Urothelium cell line (cell line): ENCODE data around the gene RAD18.

Experiments
- DNase-seq: peaks from one replicate; pipeline ENCODE4 v3.0.0; 2011; ENCODE audit warnings: low spot score, mixed read lengths
- FAIRE-seq: peaks from 2 replicates; lab custom pipeline; 2011; peaks lifted over from hg19 to GRCh38; lab: Jason Lieb, UNC

The RAD18 gene

GRCh38 chr3:8903191-8903590, 60.1 kb downstream of the RAD18 start:
- FAIRE-seq (no peak), DNase-seq (no peak)

GRCh38 chr3:8900869-8901268, 62.4 kb downstream of the RAD18 start:
- DNase-seq (no peak), FAIRE-seq (no peak)

DNA sequence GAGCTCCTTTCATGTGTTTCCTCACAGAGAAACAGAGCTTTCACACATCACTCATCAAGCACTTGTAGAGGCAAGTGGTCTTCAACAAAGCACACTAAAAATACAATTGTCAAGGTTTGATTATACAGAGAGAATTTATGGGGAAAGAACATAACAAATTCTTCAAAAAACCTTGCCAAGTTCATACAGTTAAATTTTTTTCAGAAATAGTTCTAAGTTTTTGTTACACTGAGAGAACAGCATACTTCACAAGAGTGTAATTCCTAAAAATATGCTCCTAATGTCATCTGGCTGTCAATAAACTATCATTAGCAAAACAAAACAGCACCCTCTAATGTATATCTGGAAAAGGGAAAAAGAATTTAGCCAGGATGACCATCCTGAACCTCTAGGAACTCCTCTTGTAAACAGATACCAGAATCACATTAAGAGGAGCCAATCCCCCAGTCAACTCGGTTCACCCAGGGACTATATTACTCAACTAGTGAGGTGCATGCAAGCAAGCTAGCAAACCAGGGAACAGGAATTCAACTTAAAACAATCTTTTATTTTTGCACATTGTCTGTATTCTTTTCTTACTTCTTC, 63.3 kb downstream of the RAD18 start:
- DNase-seq (no peak), FAIRE-seq (no peak)

- no peak for FAIRE-seq
- DNase-seq: no peak
Observed at GRCh38 chr3:8895829-8896228, 67.4 kb downstream of the RAD18 start.

DNA sequence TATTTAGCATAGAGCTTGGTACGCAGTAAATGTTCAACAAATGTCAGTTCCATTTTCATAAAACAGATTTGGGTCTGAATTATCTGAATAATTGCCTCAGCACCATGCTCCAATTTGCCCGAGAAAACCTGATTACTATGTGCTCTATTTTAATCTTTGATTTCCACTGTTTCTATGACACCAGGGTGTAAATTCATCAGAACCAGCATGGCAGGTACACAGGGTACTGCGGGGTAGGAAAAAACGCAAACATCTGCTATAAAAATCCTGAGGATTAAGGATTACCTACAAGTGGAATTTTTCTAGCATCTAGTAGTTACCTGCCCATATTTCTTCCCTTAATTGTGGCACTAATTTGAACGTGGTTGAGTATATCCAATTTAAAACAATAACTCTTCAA, 70.3 kb downstream of the RAD18 start:
- no peak for FAIRE-seq
- no peak for DNase-seq

DNA sequence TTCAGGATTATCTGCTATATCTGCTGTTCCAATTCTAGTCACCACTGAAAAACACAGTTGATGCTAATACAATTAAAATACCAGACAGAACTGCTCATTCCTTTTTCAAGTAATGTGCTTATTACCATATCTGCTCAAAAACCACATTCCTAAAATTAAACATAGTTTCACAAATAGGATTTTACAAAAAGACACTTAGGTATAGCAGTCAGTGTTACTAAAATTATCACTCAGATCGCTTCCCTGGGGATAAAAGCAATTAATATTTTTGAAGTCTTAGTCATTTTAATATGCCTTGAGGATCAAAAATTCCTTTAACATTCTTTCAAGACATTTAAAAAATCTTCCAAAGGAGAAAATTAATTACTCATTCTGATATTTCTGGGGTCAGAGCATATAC, 71.5 kb downstream of the RAD18 start:
- DNase-seq (no peak), FAIRE-seq (no peak)

GRCh38 chr3:8891303-8891702, 72.0 kb downstream of the RAD18 start:
- FAIRE-seq: no peak

DNA sequence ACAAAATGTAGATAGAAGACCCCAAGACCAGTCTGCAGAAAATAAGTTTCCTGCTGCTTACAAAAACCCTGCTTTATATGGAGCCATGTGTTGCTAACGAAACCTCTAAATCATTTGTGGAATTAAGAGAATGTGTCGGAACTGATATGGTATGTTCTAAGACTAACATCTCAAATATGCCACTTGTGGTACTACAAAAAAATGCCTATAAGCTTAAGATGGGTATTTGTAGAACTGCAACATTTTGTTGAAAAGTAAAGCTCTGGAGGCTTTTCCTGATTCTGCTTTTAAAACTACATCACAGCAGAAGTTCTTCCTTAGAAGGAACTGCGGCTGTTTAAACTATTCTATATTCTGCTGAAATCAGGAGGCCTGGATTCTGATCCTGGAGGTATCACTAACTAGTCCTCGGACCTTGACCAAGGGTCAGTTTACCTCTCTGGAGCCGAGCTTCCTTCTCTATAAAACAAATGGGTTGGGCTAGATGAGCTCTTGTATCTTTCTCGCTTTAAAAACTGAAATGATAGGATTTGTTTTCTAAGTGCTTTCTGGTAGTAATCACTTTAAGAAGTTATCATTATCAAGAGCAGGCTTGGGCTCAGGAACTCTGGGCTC, 74.9 kb downstream of the RAD18 start:
- no peak for DNase-seq
- FAIRE-seq: no peak

More at GRCh38 chr3:8891303-8891702, 72.0 kb downstream of the RAD18 start:
- no peak for DNase-seq

DNA sequence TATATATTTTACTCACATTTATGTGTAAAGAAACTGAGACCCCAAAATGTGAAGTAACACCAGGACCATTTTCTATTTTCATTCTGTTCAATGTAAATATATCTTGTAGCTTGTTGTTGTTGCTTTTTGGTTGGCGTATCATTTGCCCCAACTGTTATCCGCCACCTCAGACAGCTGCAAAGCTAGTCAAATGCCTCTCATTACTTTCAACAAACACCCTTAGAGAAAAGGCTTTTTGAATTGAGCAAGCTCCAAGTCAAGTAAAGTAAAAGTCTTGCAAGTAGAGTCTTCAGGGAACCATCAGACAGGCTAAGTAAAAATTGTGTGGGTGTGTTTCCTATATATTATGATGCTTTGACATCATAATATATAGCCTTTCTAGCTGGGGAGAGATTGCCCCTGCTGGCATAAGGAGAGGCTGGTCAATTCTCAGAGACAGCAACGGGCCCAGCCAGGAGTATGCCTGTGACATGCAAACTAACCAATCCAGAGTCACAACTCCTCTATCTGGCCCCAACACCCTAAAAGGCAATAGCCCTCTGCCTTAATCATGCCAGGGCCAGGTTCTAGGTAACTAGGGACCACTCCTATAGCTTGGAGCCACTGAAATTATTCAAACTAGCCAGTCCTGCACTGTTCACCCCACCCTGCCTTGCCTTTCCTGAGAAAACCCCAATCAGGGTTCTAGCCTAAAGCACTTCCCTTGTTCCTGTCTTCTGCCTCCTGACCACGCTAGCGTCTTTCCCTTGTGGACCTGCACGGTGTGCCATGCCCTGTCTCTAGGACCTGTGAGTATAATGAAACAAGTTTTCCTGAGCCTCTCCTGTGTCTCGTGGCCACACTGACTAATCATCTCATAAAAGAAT, 75.6 kb downstream of the RAD18 start:
- no peak for DNase-seq

GRCh38 chr3:8886546-8886945, 76.7 kb downstream of the RAD18 start:
- no peak for DNase-seq
- no peak for FAIRE-seq

More for the DNA sequence above, 75.6 kb downstream of the RAD18 start:
- FAIRE-seq: no peak

GRCh38 chr3:8885536-8886316, 77.5 kb downstream of the RAD18 start:
- FAIRE-seq: no peak

DNA sequence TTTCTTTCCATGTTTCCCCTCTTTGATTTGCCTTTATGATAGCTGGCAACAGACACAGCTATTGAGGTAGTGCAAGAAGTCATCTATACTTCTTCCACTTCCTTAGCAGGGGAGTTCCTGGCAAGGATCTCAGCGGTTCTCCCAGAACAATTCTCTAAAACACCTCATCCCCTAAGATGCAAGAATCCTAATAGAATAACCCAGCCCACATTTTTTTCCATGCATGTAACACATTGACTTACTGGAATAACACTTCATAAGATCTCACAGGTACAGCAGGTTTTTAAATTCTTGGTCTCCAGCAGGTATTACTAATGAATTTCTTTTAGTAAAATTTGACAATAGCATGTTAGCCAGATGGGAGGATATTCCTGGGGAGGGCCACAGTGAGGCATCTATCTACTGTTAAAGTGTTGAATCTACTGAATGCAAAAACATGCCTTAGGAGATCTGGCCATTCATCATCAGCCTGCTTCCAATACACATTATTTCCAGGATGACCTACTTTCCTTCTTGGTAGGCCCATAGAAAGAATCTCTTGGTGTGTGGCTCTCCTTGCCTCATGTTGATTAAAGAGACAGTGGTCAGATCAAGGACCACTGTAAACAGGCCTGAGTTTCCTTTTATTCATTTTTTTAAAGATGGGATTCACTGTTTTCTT, 78.5 kb downstream of the RAD18 start:
- no peak for FAIRE-seq

More at GRCh38 chr3:8885536-8886316, 77.5 kb downstream of the RAD18 start:
- no peak for DNase-seq

DNA sequence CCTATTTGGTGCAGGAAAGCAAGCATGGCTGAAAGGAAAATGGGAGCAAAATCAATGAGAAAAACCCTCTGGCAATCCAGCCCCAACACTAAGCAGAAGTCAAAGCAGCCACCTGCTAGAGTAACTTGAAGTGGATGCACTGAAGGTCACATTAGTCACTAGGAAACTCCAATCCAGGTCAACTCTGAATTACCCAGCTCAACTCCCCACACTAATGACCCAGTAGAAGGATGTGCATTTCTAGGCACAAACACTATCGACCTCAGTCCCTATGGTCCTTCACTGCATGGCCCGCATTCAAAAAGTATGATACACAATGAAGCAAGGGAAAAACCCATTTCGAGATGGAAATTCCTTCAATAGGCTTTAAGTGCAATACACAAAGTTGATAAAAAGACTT, 80.6 kb downstream of the RAD18 start:
- FAIRE-seq (no peak), DNase-seq (no peak)

More for the DNA sequence above, 78.5 kb downstream of the RAD18 start:
- no peak for DNase-seq

DNA sequence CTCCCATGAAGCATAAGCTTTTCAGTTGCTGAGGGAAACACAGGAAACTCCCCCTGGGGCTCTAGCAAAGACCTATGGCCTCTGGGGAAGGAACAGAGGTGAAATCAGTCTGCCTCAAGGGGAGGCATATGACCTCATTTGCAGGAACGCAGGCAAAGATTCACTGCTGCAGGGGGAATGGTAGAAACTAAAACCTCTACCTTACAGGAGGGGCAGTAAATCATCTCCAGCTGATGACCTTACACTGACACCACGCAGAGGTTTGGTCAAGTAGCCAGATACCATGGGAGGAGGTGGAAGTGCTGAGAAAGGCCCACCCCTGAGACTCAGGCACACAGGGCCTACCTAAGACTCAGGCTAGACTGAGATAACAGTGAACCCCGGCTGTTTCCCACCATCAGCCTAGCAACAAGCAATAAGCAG, 81.1 kb downstream of the RAD18 start:
- FAIRE-seq (no peak), DNase-seq (no peak)

- FAIRE-seq: no peak
- DNase-seq: no peak
Observed at GRCh38 chr3:8879347-8879944, 83.8 kb downstream of the RAD18 start.

DNA sequence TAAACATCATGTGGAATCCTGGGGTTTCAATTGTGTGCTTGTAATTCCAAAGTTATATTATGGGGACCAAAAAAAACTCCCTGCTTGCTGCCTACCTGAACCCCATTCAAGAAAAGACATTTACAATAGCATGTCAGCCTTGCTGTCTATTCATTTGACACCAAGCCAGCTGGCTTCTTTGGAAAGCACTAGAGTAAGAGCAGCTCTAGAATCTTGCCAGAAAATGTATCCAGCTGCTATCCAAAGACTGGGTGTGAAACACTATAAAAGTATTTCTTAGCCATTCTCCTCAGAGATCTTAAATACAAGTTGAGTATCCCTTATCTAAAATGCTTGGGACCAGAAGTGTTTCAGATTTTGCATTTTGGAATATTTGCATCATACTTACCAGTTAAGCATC, 87.4 kb downstream of the RAD18 start:
- DNase-seq (no peak), FAIRE-seq (no peak)

- FAIRE-seq (no peak), DNase-seq (no peak)
Observed at GRCh38 chr3:8873740-8874139, 89.5 kb downstream of the RAD18 start.

GRCh38 chr3:8872261-8872660, 91.0 kb downstream of the RAD18 start:
- FAIRE-seq: no peak
- no peak for DNase-seq

- DNase-seq: no peak
- FAIRE-seq: no peak
Observed at GRCh38 chr3:8871306-8871705, 92.0 kb downstream of the RAD18 start.

GRCh38 chr3:8870134-8870533, 93.1 kb downstream of the RAD18 start:
- DNase-seq: peak; percentile 18
- FAIRE-seq: no peak
